GM18861 (cell line): ENCODE data around the gene EMD.

Experiments
- ATAC-seq: cut with Tn5 transposase; IDR thresholded peaks from one replicate; pipeline ENCODE4 v1.9.1; 2021; ENCODE audit not compliant: unreplicated experiment

Gene EMD

DNA sequence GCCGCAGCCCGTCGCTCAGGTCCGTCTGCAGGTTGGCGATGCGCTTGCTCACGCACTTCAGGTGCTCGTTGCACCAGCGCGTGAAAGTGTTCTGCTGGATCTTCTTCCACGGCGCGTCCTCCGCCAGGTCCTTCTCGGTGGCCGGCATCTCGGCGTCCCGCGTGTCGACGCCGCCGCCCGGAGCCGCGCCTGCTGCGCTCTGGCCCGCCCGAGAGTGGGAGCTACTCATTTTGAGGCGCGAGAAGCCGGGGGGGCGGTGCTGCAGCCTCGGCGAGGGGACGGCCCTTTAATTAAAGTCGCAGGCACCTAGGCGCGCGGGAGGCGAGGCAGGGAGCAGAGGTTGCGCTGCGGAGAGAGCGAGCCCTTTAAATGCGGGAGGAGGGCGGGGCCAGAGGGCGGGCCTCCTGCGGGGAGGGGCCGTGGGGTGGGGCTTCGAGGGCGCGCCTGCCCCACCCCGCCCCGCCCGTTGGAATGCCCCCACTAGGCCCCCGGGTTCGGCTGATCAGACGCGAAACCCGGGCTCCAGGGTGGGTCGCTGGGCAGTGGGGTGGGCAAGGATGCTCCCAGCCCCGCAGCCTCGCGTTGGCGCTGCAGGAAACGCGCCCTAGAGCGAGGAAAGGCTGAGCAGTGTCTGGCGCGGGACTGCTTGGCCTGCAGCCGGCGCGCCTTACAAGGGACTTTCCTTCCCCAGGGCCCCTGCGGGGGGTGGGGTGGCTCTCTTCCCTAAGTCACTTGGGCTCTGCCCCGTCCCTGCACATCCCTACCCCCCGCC is 7.9 kb upstream of the EMD start:
- peak; percentile 42 for ATAC-seq

DNA sequence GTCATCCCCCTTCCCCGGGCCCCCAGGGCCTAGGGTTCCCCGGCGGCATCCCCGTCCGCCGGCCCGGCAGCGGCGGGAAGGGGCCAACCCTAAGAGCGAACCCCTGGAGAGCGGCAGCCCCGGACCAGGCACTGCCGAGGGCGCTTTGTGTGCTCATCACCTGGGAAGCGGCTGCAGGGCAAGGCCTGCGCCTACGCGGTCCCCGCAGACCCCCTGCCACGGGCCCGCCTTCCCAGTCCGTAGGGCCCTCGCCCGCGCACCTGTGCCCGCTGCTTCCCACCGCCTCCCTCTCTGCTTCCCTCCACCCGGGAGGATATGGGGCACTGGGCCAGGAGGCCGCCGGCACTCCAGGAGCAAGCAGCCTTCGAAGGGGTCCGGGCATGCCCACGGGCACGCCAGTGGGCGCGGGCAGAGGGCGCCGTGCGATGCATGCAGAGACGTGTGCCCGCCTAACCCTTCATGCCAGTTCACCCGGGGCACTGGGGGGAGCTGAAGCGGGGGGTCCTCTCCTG is 7.2 kb upstream of the EMD start:
- ATAC-seq = no peak

DNA sequence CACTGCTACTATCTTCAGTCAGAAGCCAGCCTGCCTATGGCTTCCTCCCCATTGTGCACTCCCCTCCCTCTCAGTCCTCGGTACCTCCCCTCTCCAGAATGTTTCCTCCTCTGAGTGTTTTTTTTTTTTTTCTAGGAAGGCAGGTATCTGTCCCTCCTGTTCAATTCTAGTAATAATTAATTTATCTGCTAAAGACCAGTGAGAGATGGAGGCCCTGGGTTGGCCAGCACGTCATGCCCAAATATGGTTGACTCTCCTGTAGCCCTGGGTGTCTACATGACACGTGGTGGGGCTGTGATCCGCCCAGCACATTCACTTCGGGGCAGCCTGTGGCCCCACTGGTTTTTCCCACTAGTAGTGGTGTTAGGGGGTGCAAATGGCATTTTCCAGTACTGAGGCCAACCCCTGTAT is 6.5 kb upstream of the EMD start:
- peak; percentile 27 for ATAC-seq

DNA sequence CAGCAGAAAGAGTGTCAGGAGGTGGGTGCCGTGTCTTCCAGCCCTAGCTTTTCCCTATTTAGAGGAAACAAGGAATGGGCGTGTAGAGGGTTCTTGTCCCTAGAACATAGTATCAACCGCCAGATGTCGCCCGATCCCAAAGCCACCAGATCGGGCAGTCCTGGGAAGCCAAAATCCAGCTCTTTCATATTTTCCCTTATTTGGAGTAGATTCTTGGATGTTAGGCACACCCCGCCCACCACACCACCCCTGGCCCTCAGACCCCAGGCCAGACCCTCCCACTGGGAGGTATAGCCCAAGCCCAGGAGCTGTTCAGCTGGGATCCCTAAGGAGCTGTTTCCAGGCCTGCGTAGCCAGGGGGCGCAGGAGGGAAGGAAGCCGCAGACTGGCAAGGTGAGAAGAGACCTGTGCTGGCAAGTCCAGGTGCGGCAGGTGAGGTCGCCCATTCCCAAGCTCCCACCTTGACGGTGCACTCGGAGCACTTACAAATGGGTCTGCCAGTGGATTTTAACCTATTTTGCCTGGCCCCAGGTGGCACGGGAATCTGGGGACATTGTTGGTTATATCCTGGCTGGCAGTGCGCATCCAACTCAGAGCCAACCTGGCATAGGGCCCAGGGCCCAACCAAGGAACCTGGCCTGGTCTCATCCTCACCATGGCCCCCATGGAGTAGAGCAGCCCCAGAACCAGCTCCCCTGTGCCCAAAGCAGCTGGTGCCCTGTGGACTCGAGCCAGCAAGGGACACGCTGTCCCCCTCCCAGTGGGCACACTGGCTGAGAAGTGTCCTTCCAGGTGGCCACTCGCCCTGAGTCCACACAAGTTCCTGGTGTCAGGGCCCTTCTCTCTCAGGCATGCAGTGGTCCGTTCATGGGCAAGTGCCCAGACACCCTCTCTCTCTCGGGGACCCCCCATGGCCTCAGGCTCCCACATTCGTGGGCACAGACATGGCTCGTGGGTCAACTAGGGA is 5.5 kb upstream of the EMD start:
- ATAC-seq = no peak

DNA sequence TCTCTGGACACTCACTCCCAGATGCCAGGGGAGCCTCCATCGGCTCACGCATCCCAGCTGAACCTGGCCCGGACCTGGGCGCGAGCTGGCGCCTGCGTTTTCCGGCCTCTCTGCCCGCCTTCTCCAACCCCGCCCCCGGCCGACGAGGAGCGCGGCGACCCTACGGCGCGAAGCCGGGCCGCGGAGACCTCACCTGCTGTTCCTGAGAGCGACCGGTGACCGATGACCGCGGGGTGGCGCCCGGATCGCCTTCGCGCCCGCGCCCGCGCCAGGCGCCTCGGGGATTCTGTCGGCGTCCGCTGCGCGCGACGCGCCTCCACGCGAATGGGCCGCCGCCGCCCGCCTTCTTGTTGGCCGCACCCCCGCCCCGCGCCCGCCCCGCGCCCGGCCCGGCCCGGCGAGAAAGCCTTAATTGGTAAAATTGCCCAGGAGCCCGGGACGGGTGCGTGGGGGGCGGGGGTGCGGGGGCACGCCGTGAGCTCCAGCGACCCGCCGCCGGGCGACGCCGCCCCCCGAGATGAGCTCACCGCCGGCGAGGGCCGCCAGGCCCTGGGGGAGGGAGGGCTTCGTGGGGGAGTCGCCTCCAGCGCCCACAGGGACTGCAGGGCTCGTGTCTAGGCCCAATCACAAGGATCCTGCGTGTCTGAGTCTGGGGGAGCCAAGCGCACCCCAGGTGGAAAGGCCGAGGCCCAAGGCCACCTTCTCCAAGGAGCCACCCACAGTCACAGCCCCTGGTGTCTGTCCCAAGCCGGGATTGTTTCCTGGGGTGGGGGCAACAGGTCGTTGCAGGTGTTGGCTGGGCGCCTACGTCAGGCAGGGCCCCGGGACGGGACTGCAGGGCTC is 4.6 kb upstream of the EMD start, which contains the start of gene FLNA:
Gene FLNA (minus strand): TSS at position 322 of the 843 bp plus-strand sequence. CDS start 3,389 bp downstream, outside the sequence.
- ATAC-seq = no peak

DNA sequence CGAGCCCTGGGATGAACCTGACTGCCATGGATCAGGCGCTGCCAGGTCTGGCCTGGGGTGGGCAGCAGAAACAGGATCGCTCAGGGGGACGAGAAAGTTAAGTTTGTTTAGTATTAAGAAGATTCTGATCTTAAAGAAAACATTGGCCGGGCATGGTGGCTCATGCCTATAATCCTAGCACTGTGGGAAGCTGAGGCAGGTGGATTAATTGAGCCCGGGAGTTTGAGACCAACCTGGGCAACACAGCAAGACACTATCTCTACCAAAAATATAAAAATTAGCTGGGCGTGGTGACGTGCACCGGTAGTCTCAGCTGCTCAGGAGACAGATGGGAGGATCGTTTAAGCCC is 4.0 kb upstream of the EMD start:
- no peak for ATAC-seq

DNA sequence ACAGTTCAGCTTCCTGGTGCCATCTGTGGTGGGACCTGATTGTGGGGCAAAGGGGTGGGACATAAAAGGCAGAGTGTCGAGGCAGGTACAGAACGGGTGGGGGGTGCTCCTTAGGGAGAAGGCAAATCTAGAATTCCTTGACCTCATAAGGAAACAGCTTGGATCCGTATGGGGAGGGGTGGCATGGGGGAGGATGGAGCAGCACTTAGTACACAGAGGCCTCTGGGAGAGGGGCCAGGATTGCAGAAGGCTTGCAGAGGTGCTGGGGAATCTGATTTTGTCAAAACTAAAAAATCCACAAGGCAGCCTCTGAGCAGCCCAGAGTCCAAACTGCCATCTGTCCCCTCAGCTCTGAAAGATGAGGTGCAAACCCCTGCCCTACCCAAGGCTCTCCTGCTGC is 2.3 kb upstream of the EMD start:
- ATAC-seq = no peak

DNA sequence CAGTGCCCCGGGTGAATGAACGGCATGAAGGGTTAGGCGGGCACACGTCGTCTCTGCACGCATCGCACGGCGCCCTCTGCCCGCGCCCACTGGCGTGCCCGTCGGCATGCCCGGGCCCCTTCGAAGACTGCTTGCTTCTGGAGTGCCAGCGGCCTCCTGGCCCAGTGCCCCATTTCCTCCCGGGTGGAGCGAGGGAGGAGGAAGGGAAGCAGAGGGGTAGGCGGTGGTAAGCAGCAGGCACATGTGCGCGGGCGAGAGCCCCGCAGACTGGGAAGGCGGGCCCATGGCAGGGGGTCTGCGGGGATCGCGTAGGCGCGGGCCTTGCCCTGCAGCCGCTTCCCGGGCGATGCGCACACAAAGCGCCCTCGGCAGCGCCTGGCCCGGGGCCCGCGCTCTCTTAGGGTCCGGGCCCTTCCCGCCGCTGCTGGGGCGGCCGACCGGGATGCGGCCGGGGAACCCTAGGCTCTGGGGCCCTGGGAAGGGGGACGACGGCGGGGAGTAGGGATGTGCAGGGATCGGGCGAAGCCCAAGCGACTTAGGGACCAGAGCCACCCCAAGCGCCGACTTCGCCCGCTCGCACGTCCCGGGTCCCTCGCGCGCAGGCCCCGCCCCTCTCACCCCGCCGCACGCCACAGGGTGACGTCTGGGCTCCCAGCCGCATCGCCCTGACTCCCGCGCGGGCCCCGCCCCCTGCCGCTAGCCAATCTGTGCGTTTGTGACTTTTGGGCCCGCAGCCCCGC is 866 bp upstream of the EMD start:
- ATAC-seq = no peak

DNA sequence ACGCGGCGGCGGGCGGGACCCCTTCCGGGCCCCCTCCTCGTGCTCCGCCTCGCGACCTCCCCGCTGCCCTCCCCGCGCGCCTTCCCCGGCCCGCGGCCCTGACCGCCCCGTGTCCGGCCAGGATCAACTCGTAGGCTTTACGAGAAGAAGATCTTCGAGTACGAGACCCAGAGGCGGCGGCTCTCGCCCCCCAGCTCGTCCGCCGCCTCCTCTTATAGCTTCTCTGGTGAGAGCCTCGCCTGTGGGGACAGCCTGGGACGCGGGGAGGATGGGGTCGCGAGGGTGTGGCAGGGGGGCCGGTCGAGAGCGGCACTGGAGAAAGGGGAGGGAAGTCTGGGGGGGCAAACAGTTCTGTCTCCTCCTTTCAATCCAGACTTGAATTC is 465 bp downstream of the EMD start:
- ATAC-seq = no peak

DNA sequence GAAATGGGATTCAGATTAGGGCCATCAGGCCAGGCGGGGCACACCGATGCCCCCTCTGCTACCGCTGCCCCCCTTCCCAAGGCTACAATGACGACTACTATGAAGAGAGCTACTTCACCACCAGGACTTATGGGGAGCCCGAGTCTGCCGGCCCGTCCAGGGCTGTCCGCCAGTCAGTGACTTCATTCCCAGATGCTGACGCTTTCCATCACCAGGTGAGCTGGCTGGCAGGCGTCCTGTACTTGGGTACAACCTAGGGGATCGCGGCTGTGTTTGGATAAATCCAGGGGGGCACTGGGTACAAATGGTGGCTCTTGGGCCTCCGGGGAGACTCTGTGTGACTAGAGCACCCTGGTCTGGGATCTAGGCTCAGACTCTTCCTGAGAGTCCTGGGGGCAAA is 1.1 kb downstream of the EMD start:
- ATAC-seq = no peak

DNA sequence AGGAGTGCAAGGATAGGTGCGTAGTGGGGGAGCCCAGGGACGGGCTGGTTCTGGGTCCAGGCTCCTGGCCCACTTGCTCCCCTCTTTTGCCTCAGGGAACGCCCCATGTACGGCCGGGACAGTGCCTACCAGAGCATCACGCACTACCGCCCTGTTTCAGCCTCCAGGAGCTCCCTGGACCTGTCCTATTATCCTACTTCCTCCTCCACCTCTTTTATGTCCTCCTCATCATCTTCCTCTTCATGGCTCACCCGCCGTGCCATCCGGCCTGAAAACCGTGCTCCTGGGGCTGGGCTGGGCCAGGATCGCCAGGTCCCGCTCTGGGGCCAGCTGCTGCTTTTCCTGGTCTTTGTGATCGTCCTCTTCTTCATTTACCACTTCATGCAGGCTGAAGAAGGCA is 1.7 kb downstream of the EMD start:
- ATAC-seq = no peak

DNA sequence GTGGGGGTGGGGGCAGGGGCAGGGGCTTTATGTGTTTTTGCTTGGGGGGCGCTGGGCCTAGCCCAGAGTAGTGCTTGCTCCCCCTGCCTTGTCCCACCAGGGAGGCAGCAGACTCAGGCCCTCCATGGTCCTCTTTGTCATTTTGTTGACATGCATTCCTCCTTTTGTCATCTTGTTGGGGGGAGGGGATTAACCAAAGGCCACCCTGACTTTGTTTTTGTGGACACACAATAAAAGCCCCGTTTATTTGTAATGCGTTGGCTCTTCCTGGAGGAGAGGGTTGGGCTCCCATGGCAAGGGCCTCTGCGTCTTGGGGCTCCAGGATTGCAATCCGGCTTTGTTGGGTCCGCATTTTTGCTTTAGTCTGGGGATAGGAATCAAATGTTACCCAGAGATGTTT is 2.2 kb downstream of the EMD start:
- ATAC-seq = no peak

DNA sequence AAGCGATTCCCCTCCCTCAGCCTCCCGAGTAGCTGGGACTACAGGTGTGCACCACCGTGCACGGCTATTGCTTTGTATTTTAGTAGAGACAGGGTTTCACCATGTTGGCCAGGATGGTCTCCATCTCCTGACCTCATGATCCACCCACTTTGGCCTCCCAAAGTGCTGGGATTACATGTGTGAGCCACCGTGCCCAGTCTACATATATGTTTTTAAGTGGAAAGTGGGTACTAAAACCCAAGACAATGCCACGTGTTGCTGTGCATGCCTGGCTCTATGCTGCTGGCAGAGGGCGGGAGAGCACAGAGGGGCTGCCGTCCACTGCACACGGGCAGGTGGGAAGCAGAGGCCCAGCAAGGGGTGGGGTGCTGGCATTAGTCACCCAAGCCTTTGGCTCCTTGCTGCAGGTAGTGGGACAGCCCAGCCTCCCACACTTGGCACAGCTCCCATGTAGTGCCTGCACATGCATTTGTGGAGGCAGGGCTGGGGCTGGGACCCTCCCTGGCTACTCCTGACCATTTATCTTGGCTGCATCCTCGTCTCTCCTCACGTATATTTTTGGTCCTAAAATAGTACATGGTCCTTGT is 3.5 kb downstream of the EMD start:
- ATAC-seq = no peak

DNA sequence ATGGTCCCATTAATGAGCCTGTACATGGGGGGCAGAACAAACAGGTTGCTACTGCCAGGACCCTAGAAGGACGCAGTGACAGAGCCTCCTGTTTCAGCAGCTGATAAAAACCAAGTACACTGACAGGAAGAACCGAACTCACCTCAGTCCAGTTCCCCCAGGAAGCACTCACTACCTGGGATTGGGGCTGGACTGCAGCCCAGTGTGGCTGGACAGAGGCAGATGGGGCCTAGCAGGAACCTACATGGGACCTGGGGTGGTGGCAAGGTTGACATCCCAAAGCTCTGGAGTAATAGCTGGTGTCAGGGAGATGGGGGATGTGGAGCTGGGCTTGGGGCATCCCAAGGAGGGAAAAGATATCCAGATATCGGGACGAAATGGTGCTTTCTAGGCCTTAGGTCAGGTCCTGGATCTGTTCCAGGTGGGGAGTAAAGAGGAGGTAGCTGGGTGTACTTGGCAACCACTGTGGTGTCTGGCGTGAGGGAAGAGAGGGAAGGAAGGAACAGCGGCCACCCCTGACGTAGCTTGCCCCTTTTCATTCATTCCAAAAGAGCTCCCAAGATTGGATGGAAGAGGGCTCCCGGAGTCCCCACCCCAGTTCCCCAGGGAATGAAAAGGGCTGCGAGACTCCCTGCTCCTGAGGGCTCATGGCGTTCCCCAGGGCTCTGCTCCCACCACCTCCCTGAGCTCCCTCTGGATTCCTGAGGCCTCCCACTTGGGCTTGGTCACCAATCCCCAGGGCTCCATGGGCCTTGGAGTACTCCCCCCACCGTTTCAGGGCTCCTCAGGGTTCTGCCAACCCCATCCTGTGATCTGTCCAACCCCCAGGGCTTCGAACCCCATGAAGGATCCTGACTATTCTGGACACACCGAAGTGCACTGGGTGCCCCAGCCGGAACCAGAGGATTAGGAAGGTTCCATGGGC is 4.5 kb downstream of the EMD start:
- ATAC-seq = no peak

DNA sequence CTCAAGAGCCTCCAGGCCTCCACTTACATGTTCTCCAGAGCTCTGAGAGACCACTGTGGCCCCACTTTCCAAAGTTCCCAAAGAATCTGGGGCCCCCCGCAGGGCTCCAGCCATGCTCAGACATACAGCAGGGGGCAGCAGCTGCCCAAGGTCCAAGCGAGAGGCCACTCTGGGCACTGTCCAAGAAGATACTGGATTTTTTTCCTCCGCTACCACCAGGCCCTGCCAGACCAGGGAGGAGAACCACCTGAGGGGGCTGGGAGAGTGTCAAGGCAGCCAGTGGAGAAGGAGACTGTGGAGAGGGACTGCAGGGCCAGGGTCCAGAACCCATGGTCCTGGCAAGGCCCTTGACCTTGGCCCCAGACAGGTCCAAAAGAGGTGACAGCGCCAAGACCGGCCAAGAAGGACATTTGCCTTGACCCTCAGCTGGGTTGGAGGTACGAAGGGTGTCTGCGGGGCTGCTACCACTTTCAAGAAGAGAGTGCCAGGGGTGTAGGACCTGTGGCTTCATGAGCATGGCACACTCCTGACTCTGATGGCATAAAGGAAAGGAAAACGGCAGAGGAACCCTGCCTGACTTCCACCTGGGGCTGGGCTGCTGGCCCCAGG is 5.3 kb downstream of the EMD start:
- no peak for ATAC-seq

DNA sequence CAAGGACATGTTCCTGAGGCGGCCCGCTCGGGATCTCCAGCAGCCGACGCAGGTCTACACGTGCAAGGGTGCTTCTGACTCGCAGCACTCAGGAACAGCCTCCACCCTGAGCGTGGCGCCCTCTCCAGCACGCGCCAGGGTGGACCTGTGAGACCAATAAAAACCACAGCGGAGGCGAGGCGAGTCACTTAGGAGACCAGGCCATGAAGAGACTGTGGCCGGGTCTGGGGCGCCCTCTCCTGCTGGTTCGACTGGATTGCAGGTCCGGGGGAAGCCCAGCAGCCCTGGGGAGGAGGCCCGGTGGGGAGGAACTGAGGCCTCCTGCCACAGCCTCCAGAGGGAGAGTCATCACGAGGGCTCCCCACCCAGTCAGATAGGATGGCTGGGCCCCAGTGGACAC is 9.0 kb downstream of the EMD start:
- peak; percentile 26 for ATAC-seq

DNA sequence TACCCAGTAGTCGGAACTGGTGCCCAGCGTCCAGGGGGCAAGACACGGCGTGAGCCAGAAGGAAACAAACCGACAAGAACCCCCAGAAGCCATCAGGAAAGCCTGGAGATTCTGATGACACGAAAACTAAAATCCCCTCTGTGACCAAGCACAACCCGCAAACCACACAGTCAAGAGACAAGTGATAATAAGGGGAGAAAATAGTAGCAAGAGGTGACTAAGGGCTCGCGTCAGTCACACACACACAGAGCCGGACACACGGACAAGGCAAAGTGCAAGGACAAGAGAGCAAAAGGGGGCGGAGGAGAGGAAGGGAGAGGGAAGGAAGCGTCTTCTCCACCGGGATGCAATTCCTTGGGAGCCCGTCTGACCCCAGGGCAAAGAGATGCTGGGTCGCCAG is 9.6 kb downstream of the EMD start:
- peak; percentile 25 for ATAC-seq
